Tibial nerve (tissue), 4 donors: ENCODE measurements around the gene TNIK. TPM values are rescaled to one million over a fixed set of nuclear protein-coding genes. Genes with fewer than 3 reads are reported as not detected.

Experiments used
- DNase-seq, 2 donors: peaks; one replicate each; pipeline ENCODE4 v3.0.0-alpha.2; 2019; ENCODE audit warnings: low spot score in 2 of 2
- H3K27ac ChIP-seq, 4 donors: fragments of 200-600 bp; sonication (generic) in 3 of 4; one replicate each; pipeline ENCODE4 v1.5.1; 2017 to 2019; ENCODE audit warnings: mild to moderate bottlenecking in 1 of 4
- H3K27me3 ChIP-seq, 2 donors: fragments of 200-600 bp; sonication (generic) in 1 of 2; one replicate each; pipeline versions ENCODE4 v1.5.1 to v1.6.0; 2017 to 2019
- H3K36me3 ChIP-seq, 3 donors: fragments of 200-600 bp; sonication (generic); one replicate each; pipeline ENCODE4 v1.5.1; 2018 to 2019
- H3K4me1 ChIP-seq, 4 donors: fragments of 200-600 bp; sonication (generic) in 3 of 4; one replicate each; pipeline ENCODE4 v1.5.1; 2017 to 2019
- H3K4me3 ChIP-seq, 4 donors: fragments of 200-600 bp; sonication (generic) in 3 of 4; one replicate each; pipeline ENCODE4 v1.5.1; 2017 to 2019; ENCODE audit warnings: mild to moderate bottlenecking in 1 of 4, moderate library complexity in 1 of 4
- H3K9me3 ChIP-seq, 4 donors: fragments of 200-600 bp; sonication (generic) in 3 of 4; one replicate each; pipeline ENCODE4 v1.5.1; 2017 to 2019
- EP300 ChIP-seq, 2 donors: sonication (generic); formaldehyde crosslinking; IDR thresholded peaks; one replicate each; pipeline ENCODE4 v1.6.1; 2017; ENCODE audit warnings: antibody characterized with exemption in 2 of 2, mild to moderate bottlenecking in 1 of 2
- POLR2A ChIP-seq, 2 donors: fragments of 450-650 bp; IDR thresholded peaks; one replicate each; pipeline ENCODE4 v1.6.1; 2017; ENCODE audit warnings: antibody characterized with exemption in 2 of 2, mild to moderate bottlenecking in 2 of 2, moderate library complexity in 2 of 2
- WGBS, 2 donors: methylation state at CpG; one replicate each; pipeline ENCODE4 v1.1.5; 2018; 5-methylcytosine and 5-hydroxymethylcytosine counted together
- total RNA-seq, 4 donors: library from RNA; depleted of rRNA; stranded (reverse); fragments of >200 nt; gene quantifications; one replicate each; pipeline ENCODE4 v1.1.0, GENCODE V29; 2016
- TF ChIP-seq, protein P1 (sequence below), 5 experiments: fragments of 200-600 bp in 3 of 5; fragments of 450-650 bp in 2 of 5; sonication (generic) in 3 of 5; IDR thresholded peaks; one replicate each; pipeline ENCODE4 v1.5.1; 2016 to 2019; ENCODE audit warnings: antibody characterized with exemption in 5 of 5, mild to moderate bottlenecking in 3 of 5, moderate library complexity in 2 of 5

TNIK gene
- total RNA-seq, 4 donors from 2014 or later, result 5.4 to 11.1 (median 7.5) TPM

DNA sequence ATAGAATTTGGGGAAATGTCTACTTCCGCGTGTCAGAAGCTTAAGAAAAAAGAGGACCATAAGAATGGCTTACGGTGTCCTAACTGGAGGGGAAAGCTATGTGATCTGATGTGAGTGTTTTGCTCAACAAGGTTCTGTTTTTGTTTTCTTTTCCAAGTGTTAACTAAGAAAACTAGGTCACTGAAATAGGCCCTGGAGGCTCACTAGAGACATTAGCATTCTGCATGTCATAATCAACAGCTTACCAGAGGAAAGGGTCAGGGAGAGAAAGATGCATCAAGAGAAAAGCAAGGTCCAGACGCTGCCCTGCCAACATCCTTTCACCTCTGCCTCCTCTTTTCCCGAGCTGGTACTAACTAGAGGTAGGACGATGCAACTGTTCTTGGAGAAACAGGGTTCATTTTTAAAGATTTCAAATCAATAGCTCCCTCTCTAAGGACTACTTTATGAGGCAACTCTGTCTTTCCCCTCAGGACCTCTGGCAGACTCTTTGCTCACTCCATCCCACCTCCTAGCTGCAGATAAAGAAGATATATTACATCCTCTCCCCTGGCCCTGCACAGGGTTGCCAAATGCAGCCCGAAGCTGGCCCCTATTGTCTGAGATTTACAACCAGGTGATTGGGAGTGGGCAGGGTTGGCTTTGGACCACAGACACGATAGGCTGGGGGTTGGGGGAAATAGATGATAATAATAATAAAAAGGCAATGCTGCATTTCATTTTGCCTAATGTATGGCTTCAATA, 223.8 kb downstream of the TNIK start:
- no peak overlapping the region for H3K4me3 ChIP-seq
- no peaks in the 10 kb centered on the region for H3K9me3 ChIP-seq
- H3K27me3 ChIP-seq, result no peaks in the 10 kb centered on the region
- H3K27ac ChIP-seq, result no peak overlapping the region
- WGBS, 2 donors, result 65 to 69% methylated on average over 8 of the region's 8 CpGs
- H3K36me3 ChIP-seq, result no peaks in the 10 kb centered on the region
- DNase-seq, result no peak
- no peaks in the 10 kb centered on the region for H3K4me1 ChIP-seq
- no peak for TF ChIP-seq POLR2A (IDR thresholded peaks at IDR 0.05)
- TF ChIP-seq, protein P1, sequence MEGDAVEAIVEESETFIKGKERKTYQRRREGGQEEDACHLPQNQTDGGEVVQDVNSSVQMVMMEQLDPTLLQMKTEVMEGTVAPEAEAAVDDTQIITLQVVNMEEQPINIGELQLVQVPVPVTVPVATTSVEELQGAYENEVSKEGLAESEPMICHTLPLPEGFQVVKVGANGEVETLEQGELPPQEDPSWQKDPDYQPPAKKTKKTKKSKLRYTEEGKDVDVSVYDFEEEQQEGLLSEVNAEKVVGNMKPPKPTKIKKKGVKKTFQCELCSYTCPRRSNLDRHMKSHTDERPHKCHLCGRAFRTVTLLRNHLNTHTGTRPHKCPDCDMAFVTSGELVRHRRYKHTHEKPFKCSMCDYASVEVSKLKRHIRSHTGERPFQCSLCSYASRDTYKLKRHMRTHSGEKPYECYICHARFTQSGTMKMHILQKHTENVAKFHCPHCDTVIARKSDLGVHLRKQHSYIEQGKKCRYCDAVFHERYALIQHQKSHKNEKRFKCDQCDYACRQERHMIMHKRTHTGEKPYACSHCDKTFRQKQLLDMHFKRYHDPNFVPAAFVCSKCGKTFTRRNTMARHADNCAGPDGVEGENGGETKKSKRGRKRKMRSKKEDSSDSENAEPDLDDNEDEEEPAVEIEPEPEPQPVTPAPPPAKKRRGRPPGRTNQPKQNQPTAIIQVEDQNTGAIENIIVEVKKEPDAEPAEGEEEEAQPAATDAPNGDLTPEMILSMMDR (IDR thresholded peaks at IDR 0.05), result no peak

DNA sequence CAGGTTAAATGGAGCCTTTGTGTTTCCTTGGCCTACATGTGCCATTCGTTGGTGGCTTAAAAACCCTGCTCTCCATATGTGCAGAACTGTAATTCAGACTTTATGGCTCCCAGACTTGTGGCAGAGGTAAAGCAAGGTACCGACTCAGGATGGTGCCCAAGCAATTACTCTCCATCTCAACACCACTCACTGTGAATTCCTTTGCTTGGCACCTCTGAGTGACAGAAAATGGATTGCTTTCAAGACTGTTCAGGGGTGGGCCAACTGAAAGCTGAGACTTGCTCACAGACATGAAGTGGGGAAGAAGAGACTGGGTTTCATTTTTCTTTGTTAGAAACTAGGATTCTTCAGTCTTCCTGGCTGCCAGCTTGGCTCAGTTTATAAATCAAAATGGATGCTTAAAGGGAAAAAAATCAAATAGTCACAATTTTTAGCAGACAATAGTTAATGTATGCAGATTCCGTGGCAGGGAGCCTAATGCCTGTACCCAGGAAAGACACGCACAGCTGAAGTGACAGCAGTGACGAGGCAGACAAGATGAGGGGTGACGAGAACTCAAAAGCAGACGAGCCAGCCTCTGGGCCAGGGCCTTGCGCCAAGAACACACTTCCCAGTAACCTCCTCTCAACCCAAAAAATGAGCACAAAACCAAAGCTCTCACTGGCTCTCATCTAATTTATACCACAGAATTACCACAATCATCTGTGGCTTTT, 225.8 kb downstream of the TNIK start:
- no peak overlapping the region for H3K4me3 ChIP-seq
- no peak for DNase-seq
- H3K9me3 ChIP-seq, result no peaks in the 10 kb centered on the region
- no peaks in the 10 kb centered on the region for H3K27me3 ChIP-seq
- WGBS, 2 donors, result 86 to 89% methylated on average over 8 of the region's 8 CpGs
- H3K27ac ChIP-seq, result no peak overlapping the region
- TF ChIP-seq, protein P1 (IDR thresholded peaks at IDR 0.05), result no peak
- TF ChIP-seq EP300 (IDR thresholded peaks at IDR 0.05) (no peak), POLR2A (IDR thresholded peaks at IDR 0.05) (no peak)
- H3K36me3 ChIP-seq, result no peaks in the 10 kb centered on the region
- H3K4me1 ChIP-seq, result no peaks in the 10 kb centered on the region

DNA sequence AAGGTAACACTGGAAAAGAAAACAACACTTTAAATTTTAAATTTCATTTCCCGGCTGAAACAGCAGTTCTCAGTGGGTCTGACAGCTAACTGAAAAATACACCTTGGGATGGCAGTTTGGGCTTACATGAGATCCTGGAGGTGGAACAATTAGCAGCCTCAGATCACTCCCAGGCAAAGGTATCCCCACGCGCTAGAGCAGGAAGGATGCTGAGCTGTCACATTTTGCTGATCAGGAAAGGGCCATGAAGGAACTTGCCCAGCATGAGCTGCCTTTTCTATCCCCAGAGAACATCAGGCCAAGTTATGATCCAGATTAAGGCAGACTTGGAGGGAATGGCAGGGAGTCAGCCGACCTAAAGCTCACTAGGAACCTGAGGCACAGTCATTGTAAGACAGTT, 228.8 kb downstream of the TNIK start:
- DNase-seq, result no peak
- no peaks in the 10 kb centered on the region for H3K27me3 ChIP-seq
- no peak overlapping the region for H3K27ac ChIP-seq
- TF ChIP-seq POLR2A (IDR thresholded peaks at IDR 0.05) (no peak), EP300 (IDR thresholded peaks at IDR 0.05) (no peak)
- TF ChIP-seq, protein P1 (IDR thresholded peaks at IDR 0.05), result no peak
- H3K4me1 ChIP-seq, result no peaks in the 10 kb centered on the region
- no peak overlapping the region for H3K4me3 ChIP-seq
- peaks cover 0 to under 1% (median 0%) of the 10 kb centered on the region in 4 donors for H3K9me3 ChIP-seq
- H3K36me3 ChIP-seq, result no peaks in the 10 kb centered on the region
- 90 to 91% methylated on average over 4 of the region's 4 CpGs for WGBS, 2 donors

GRCh38 chr3:171230865-171231264, 229.3 kb downstream of the TNIK start:
- no peaks in the 10 kb centered on the region for H3K27me3 ChIP-seq
- peaks cover 0 to 6% (median 0%) of the 10 kb centered on the region in 4 donors for H3K9me3 ChIP-seq
- 62 to 73% methylated on average over 4 of the region's 4 CpGs for WGBS, 2 donors
- no peak overlapping the region for H3K27ac ChIP-seq
- DNase-seq, result no peak
- no peaks in the 10 kb centered on the region for H3K4me1 ChIP-seq
- H3K4me3 ChIP-seq, result no peak overlapping the region
- no peaks in the 10 kb centered on the region for H3K36me3 ChIP-seq
- TF ChIP-seq, protein P1 (IDR thresholded peaks at IDR 0.05), result no peak
- TF ChIP-seq POLR2A (IDR thresholded peaks at IDR 0.05) (no peak), EP300 (IDR thresholded peaks at IDR 0.05) (no peak)

- no peaks in the 10 kb centered on the region for H3K4me1 ChIP-seq
- no peak overlapping the region for H3K27ac ChIP-seq
- no peak for DNase-seq
- peaks cover 0 to 10% (median 0%) of the 10 kb centered on the region in 4 donors for H3K9me3 ChIP-seq
- TF ChIP-seq POLR2A (IDR thresholded peaks at IDR 0.05), result no peak
- TF ChIP-seq, protein P1 (IDR thresholded peaks at IDR 0.05), result no peak
- TF ChIP-seq EP300 (IDR thresholded peaks at IDR 0.05), result no peak
- WGBS, 2 donors, result 92 to 97% methylated on average over 2 of the region's 2 CpGs
- no peaks in the 10 kb centered on the region for H3K36me3 ChIP-seq
- H3K4me3 ChIP-seq, result no peak overlapping the region
- no peaks in the 10 kb centered on the region for H3K27me3 ChIP-seq
Observed at GRCh38 chr3:171229173-171229572, 231.0 kb downstream of the TNIK start.
